OCI-LY3 (cell line): ENCODE measurements around the gene IDH3A.

Experiments used
- H2AFZ ChIP-seq: fragments of 200-600, 300-600 bp; shearing (Covaris generic); 2 replicates; pipeline ENCODE4 v1.6.0; 2014; ENCODE audit warnings: antibody characterized with exemption, low read depth, low read length
- H3K27ac ChIP-seq: fragments of 200-600, 300-600 bp; sonication (generic); 2 replicates; pipeline ENCODE4 v1.5.1; 2014; ENCODE audit warnings: mild to moderate bottlenecking, low read length, moderate library complexity, mixed read lengths
- H3K27me3 ChIP-seq: fragments of 200-600, 300-600 bp; sonication (generic); 2 replicates; pipeline ENCODE4 v1.6.1; 2014; ENCODE audit warnings: low read depth, low read length, mixed read lengths
- H3K36me3 ChIP-seq: fragments of 200-600, 300-600 bp; sonication (generic); replicated peaks from 2 replicates; pipeline ENCODE3; 2014; ENCODE audit warnings: low read depth, low read length, mixed read lengths
- H3K4me1 ChIP-seq: fragments of 300-600, 200-600 bp; sonication (generic); 2 replicates; pipeline ENCODE4 v1.6.1; 2014; ENCODE audit warnings: low read length, mixed read lengths
- H3K4me2 ChIP-seq: fragments of 200-600, 300-600 bp; sonication (generic); 2 replicates; pipeline ENCODE4 v1.6.1; 2014; ENCODE audit warnings: low read length, mixed read lengths
- H3K4me3 ChIP-seq: fragments of 300-600, 200-600 bp; sonication (generic); 2 replicates; pipeline ENCODE4 v1.5.1; 2014; ENCODE audit warnings: antibody characterized with exemption, mild to moderate bottlenecking, low read length, moderate library complexity
- H3K79me2 ChIP-seq: fragments of 300-600, 200-600 bp; shearing (Covaris generic); 2 replicates; pipeline ENCODE4 v1.6.1; 2014; ENCODE audit warnings: mild to moderate bottlenecking, low read length, mixed read lengths
- H3K9ac ChIP-seq: fragments of 300-600, 200-600 bp; shearing (Covaris generic); 2 replicates; pipeline ENCODE4 v1.6.0; 2014; ENCODE audit warnings: mild to moderate bottlenecking, low read length, moderate library complexity
- H3K9me3 ChIP-seq: fragments of 200-600, 300-600 bp; shearing (Covaris generic); 2 replicates; pipeline ENCODE4 v1.6.1; 2014; ENCODE audit warnings: low read length, mixed read lengths; ENCODE audit not compliant: insufficient read depth
- H4K20me1 ChIP-seq: fragments of 200-600, 300-600 bp; sonication (generic); 2 replicates; pipeline ENCODE4 v1.6.1; 2016; ENCODE audit warnings: low read length, mixed read lengths; ENCODE audit not compliant: insufficient read depth
- CTCF ChIP-seq: fragments of 200-600, 300-600 bp; sonication (generic); IDR thresholded peaks from 2 replicates; pipeline ENCODE4 v1.5.1; 2014; ENCODE audit warnings: antibody characterized with exemption, low read length, low read depth
- EZH2phosphoT487 ChIP-seq: fragments of 200-600 bp; shearing (Covaris generic); IDR thresholded peaks from 2 replicates; pipeline ENCODE4 v1.6.1; 2018; ENCODE audit warnings: antibody characterized with exemption, mixed run types, low read depth

IDH3A gene

GRCh38 chr15:78120523-78120922 lies 28.6 kb upstream of the IDH3A start:
- H3K36me3 ChIP-seq: no peaks in the 10 kb centered on the region
- H3K4me3 ChIP-seq: no peak overlapping the region
- H3K27me3 ChIP-seq: no peaks in the 10 kb centered on the region
- no peaks in the 10 kb centered on the region for H4K20me1 ChIP-seq
- no peaks in the 10 kb centered on the region for H3K4me1 ChIP-seq
- TF ChIP-seq EZH2phosphoT487: no peak
- H3K9ac ChIP-seq: no peak overlapping the region
- H2AFZ ChIP-seq: no peak overlapping the region
- no peak overlapping the region for H3K27ac ChIP-seq
- H3K4me2 ChIP-seq: no peak overlapping the region
- no peaks in the 10 kb centered on the region for H3K9me3 ChIP-seq
- no peaks in the 10 kb centered on the region for H3K79me2 ChIP-seq

GRCh38 chr15:78125267-78125666 lies 23.9 kb upstream of the IDH3A start:
- H3K27ac ChIP-seq: no peak overlapping the region
- no peak for TF ChIP-seq CTCF
- no peak for TF ChIP-seq EZH2phosphoT487
- no peaks in the 10 kb centered on the region for H4K20me1 ChIP-seq
- no peak overlapping the region for H3K4me2 ChIP-seq
- H2AFZ ChIP-seq: no peak overlapping the region
- H3K9ac ChIP-seq: no peak overlapping the region
- peaks cover 7% of the 10 kb centered on the region; the same call in 1 of the 2 replicates for H3K4me1 ChIP-seq
- H3K4me3 ChIP-seq: no peak overlapping the region
- no peaks in the 10 kb centered on the region for H3K27me3 ChIP-seq
- no peaks in the 10 kb centered on the region for H3K9me3 ChIP-seq
- H3K79me2 ChIP-seq: no peaks in the 10 kb centered on the region
- H3K36me3 ChIP-seq: no peaks in the 10 kb centered on the region

- no peak overlapping the region for H3K4me2 ChIP-seq
- H4K20me1 ChIP-seq: no peaks in the 10 kb centered on the region
Observed at GRCh38 chr15:78127882-78128281, 21.3 kb upstream of the IDH3A start.

GRCh38 chr15:78129077-78129750 lies 19.9 kb upstream of the IDH3A start:
- no peak for TF ChIP-seq CTCF
- no peak for TF ChIP-seq EZH2phosphoT487
- no peaks in the 10 kb centered on the region for H3K9me3 ChIP-seq
- no peaks in the 10 kb centered on the region for H3K79me2 ChIP-seq
- H3K4me1 ChIP-seq: peaks cover 14% of the 10 kb centered on the region
- no peak overlapping the region for H3K9ac ChIP-seq
- H3K36me3 ChIP-seq: no peaks in the 10 kb centered on the region
- no peak overlapping the region for H3K27ac ChIP-seq
- H3K4me3 ChIP-seq: no peak overlapping the region
- H4K20me1 ChIP-seq: no peaks in the 10 kb centered on the region
- H3K4me2 ChIP-seq: no peak overlapping the region
- no peaks in the 10 kb centered on the region for H3K27me3 ChIP-seq
- H2AFZ ChIP-seq: no peak overlapping the region

More at GRCh38 chr15:78127882-78128281, 21.3 kb upstream of the IDH3A start:
- H3K9ac ChIP-seq: no peak overlapping the region
- H3K36me3 ChIP-seq: no peaks in the 10 kb centered on the region
- H3K27me3 ChIP-seq: no peaks in the 10 kb centered on the region
- H3K27ac ChIP-seq: no peak overlapping the region
- H3K9me3 ChIP-seq: no peaks in the 10 kb centered on the region
- peaks cover 14% of the 10 kb centered on the region for H3K4me1 ChIP-seq
- TF ChIP-seq CTCF: no peak
- TF ChIP-seq EZH2phosphoT487: no peak
- no peaks in the 10 kb centered on the region for H3K79me2 ChIP-seq
- H3K4me3 ChIP-seq: no peak overlapping the region
- no peak overlapping the region for H2AFZ ChIP-seq
